Smooth muscle cell (in vitro differentiated cells): Measurements from ENCODE around the gene PARD6B. TPM values are rescaled to one million over a fixed set of nuclear protein-coding genes. Genes with fewer than 3 reads are reported as not detected.
"Not testable (repeated sequence)": the region's sequence is repeated elsewhere in the genome, so short reads cannot be mapped to it uniquely, and the experiment has no call there.

Experiments
- DNase-seq: peaks from one replicate; lab custom pipeline; 2025; ENCODE audit not compliant: unreplicated experiment; lab: John Stamatoyannopoulos, UW
- H2AFZ ChIP-seq: fragments of 200-600 bp; sonication (generic); 2 replicates; pipeline ENCODE4 v1.6.0; 2016; ENCODE audit warnings: antibody characterized with exemption, low read depth, mild to moderate bottlenecking
- H3F3A ChIP-seq: fragments of 200-600 bp; sonication (generic); 2 replicates; pipeline ENCODE4 v1.6.0; 2017; ENCODE audit warnings: antibody characterized with exemption, low read depth
- H3K27ac ChIP-seq: fragments of 200-600 bp; sonication (generic); 2 replicates; pipeline ENCODE4 v1.5.1; 2016; ENCODE audit warnings: low read depth, mild to moderate bottlenecking
- H3K27me3 ChIP-seq: fragments of 200-600 bp; sonication (generic); 2 replicates; pipeline ENCODE4 v1.6.1; 2016; ENCODE audit warnings: low read depth, mild to moderate bottlenecking
- H3K36me3 ChIP-seq: fragments of 200-600 bp; sonication (generic); 2 replicates; pipeline ENCODE4 v1.5.1; 2016; ENCODE audit warnings: low read depth
- H3K4me1 ChIP-seq: fragments of 200-600 bp; sonication (generic); 2 replicates; pipeline ENCODE4 v1.5.1; 2016; ENCODE audit warnings: low read depth
- H3K4me2 ChIP-seq: fragments of 200-600 bp; sonication (generic); 2 replicates; pipeline ENCODE4 v1.6.0; 2016; ENCODE audit warnings: mild to moderate bottlenecking
- H3K4me3 ChIP-seq: fragments of 200-600 bp; sonication (generic); 2 replicates; pipeline ENCODE4 v1.5.1; 2016; ENCODE audit warnings: mild to moderate bottlenecking
- H3K79me2 ChIP-seq: fragments of 200-600 bp; sonication (generic); 2 replicates; pipeline ENCODE4 v1.6.0; 2016; ENCODE audit warnings: low read depth, mild to moderate bottlenecking
- H3K9ac ChIP-seq: fragments of 200-600 bp; sonication (generic); 2 replicates; pipeline ENCODE4 v1.6.0; 2016; ENCODE audit warnings: low read depth
- H3K9me3 ChIP-seq: fragments of 200-600 bp; sonication (generic); replicated peaks from 2 replicates; pipeline ENCODE4 v1.5.1; 2016; ENCODE audit warnings: low read depth
- H4K20me1 ChIP-seq: fragments of 200-600 bp; sonication (generic); 2 replicates; pipeline ENCODE4 v1.6.0; 2016; ENCODE audit warnings: low read depth
- WGBS: methylation state at CpG from one replicate; pipeline ENCODE4 v1.1.7; 2016; ENCODE audit warnings: low lambda C conversion rate; 5-methylcytosine and 5-hydroxymethylcytosine counted together
- polyA plus RNA-seq: library from polyadenylated mRNA; unstranded; fragments of >200 nt; fragmentation: Nextera tagmentation; extraction: Ambion mirVana; gene quantifications from 2 replicates; pipeline ENCODE4 v1.2.1, GENCODE V29; 2016
- total RNA-seq: library from RNA; depleted of rRNA; stranded (reverse); fragments of >200 nt; gene quantifications from 2 replicates; pipeline ENCODE4 v1.2.3, GENCODE V29; 2014
- TF ChIP-seq, protein P1 (sequence below): fragments of 200-600 bp; sonication (generic); IDR thresholded peaks from 2 replicates; pipeline ENCODE4 v1.5.1; 2017; ENCODE audit warnings: borderline replicate concordance, mild to moderate bottlenecking, antibody characterized with exemption; ENCODE audit not compliant: insufficient read depth, poor library complexity, severe bottlenecking

PARD6B gene
- total and polyA plus RNA-seq, 2 experiments from 2014 or later, result 0.26 to 6.5 TPM

DNA sequence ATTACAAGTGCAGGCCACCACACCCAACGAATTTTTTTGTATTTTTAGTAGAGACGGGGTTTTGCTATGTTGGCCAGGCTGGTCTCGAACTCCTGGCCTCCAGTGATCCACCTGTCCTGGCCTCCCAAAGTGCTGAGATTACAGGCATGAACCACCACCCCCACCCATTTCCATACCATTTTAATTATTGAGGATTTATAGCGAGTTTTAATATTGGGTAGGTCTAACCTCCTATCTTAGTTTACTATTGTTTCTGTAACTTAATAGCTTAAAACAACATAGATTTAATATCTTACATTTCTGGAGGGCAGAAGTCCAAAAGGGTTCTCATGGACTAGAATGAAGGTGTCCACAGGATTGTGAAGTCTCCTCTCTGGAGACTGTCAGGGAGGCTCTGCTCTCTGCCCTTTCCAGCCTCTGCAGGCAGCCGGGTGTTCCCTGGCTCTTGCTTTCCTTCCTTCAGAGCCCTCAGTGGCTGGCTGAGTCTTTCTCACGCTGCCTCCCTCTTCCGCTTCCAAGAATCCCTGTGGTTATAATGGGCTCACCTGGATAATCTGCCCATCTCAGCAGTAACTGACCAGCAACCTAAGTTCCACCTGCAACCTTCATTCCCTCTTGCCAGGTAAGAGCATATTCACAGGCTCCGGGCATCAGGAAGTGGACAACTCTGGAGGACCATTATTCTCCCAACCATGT lies 44.9 kb downstream of the PARD6B start:
- H3K4me1 ChIP-seq, result no peaks in the 10 kb centered on the region
- H3K4me3 ChIP-seq, result no peak overlapping the region
- no peak overlapping the region for H2AFZ ChIP-seq
- H3K27me3 ChIP-seq, result no peaks in the 10 kb centered on the region
- H3F3A ChIP-seq, result no peaks in the 10 kb centered on the region
- no peak overlapping the region for H3K27ac ChIP-seq
- no peak overlapping the region for H3K4me2 ChIP-seq
- no peaks in the 10 kb centered on the region for H3K36me3 ChIP-seq
- DNase-seq, result no peak
- H4K20me1 ChIP-seq, result no peaks in the 10 kb centered on the region
- TF ChIP-seq, protein P1, sequence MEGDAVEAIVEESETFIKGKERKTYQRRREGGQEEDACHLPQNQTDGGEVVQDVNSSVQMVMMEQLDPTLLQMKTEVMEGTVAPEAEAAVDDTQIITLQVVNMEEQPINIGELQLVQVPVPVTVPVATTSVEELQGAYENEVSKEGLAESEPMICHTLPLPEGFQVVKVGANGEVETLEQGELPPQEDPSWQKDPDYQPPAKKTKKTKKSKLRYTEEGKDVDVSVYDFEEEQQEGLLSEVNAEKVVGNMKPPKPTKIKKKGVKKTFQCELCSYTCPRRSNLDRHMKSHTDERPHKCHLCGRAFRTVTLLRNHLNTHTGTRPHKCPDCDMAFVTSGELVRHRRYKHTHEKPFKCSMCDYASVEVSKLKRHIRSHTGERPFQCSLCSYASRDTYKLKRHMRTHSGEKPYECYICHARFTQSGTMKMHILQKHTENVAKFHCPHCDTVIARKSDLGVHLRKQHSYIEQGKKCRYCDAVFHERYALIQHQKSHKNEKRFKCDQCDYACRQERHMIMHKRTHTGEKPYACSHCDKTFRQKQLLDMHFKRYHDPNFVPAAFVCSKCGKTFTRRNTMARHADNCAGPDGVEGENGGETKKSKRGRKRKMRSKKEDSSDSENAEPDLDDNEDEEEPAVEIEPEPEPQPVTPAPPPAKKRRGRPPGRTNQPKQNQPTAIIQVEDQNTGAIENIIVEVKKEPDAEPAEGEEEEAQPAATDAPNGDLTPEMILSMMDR, result no peak
- H3K79me2 ChIP-seq, result no peaks in the 10 kb centered on the region
- no peak overlapping the region for H3K9ac ChIP-seq
- 68% methylated on average over 8 of the region's 8 CpGs for WGBS
- no peaks in the 10 kb centered on the region for H3K9me3 ChIP-seq

DNA sequence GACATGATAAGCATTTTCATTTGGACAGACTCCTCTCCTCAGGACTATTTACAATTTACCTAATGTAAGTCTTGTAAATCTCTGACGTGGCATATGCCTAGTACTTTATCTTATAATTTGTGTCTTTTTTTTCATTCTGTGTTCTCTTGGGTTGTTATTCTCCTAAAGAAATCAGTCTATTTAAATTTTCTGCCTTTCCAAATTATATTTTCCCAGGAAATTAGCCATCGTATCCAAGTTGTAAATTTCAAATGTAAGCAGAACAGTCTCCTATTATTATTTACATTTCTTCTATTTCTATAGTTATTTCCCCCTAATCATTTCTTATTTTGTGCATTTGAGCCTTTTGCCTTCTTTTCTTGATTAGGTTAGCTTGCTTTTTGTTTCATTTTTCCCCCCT lies 46.0 kb downstream of the PARD6B start:
- Histone ChIP-seq H3K9ac (no peak overlapping the region), H3K4me1 (no peaks in the 10 kb centered on the region), H3K9me3 (no peaks in the 10 kb centered on the region), H4K20me1 (no peaks in the 10 kb centered on the region), H2AFZ (no peak overlapping the region), H3F3A (no peaks in the 10 kb centered on the region), H3K4me3 (no peak overlapping the region), H3K36me3 (no peaks in the 10 kb centered on the region), H3K79me2 (no peaks in the 10 kb centered on the region), H3K27me3 (no peaks in the 10 kb centered on the region), H3K4me2 (no peak overlapping the region), H3K27ac (no peak overlapping the region)
- WGBS, result 83% methylated on average over 2 of the region's 2 CpGs
- TF ChIP-seq, protein P1, result no peak
- no peak for DNase-seq

DNA sequence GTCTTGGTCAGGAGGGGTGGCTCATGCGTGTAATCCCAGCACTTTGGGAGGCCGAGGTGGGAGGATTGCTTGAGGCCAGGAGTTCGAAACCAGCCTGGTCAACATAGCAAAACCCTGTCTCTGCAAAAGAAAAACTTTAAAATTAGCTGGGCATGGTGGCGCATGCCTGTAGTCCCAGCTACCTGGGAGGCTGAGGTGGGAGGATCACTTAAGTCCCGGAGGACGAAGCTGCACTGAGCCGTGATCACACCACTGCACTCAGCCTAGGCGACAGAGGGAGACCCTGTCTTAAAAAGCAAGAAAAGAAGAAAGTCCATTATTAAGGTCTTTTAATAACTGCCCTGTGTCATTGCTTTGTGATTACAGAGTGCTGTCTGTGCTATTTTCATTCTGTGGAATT lies 47.6 kb downstream of the PARD6B start:
- not testable (repeated sequence) for H3K4me3 ChIP-seq, H3K9ac ChIP-seq, H3K36me3 ChIP-seq, H3K27me3 ChIP-seq, H3K9me3 ChIP-seq, H3K27ac ChIP-seq, H3F3A ChIP-seq, H4K20me1 ChIP-seq, H3K79me2 ChIP-seq, DNase-seq, H2AFZ ChIP-seq, H3K4me1 ChIP-seq, H3K4me2 ChIP-seq
- WGBS, result 96% methylated on average over 8 of the region's 8 CpGs

DNA sequence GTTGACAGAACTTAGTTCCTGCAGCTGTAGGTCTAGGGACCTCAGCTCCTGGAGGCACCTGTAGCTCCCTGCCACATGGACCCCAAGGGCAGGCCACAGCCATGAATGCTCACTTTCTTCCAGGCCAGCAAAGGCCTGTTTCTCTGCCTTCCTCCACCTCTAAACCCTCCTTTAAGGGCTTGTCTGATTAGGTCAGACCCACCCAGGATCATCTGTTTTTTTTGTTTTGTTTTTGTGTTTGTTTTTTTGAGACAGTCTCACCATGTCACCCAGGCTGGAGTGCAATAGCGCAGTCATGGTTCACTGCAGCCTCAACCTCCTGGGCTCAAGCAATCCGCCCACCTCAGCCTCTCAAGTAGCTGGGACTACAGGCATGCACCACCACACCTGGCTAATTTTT lies 52.0 kb downstream of the PARD6B start:
- Histone ChIP-seq H3K79me2 (no peaks in the 10 kb centered on the region), H3K27ac (no peak overlapping the region), H3K4me3 (no peak overlapping the region), H2AFZ (no peak overlapping the region), H3K9ac (no peak overlapping the region), H3K9me3 (no peaks in the 10 kb centered on the region), H3K27me3 (no peaks in the 10 kb centered on the region), H4K20me1 (no peaks in the 10 kb centered on the region), H3K36me3 (no peaks in the 10 kb centered on the region), H3K4me1 (no peaks in the 10 kb centered on the region), H3K4me2 (no peak overlapping the region), H3F3A (no peaks in the 10 kb centered on the region)
- WGBS, result 96% methylated on average over 2 of the region's 2 CpGs
- no peak for DNase-seq
- TF ChIP-seq, protein P1, result no peak
